GM23338 (cell line): Measurements from ENCODE around the gene DDIT3. TPM values are rescaled to one million over a fixed set of nuclear protein-coding genes. Genes with fewer than 3 reads are reported as not detected.

Source experiments
- ATAC-seq: fragments of 200-7000 bp; cut with Tn5 transposase; 3 replicates; pipeline ENCODE4 v1.9.1; 2020
- DNase-seq: peaks from one replicate; pipeline ENCODE4 v3.0.0-alpha.2; 2015; ENCODE audit warnings: low spot score
- H2AFZ ChIP-seq: fragments of 200-600 bp; sonication (generic); 2 replicates; pipeline ENCODE4 v1.8.0; 2016; ENCODE audit warnings: antibody characterized with exemption, mild to moderate bottlenecking, moderate library complexity
- H3F3A ChIP-seq: fragments of 200-600 bp; sonication (generic); replicated peaks from 2 replicates; pipeline ENCODE4 v1.8.0; 2017; ENCODE audit warnings: antibody characterized with exemption, mixed run types, low read depth
- H3K27ac ChIP-seq: fragments of 200-600 bp; sonication (generic); 2 replicates; pipeline ENCODE4 v1.6.1; 2016; ENCODE audit warnings: low read depth
- H3K27me3 ChIP-seq: fragments of 200-600 bp; sonication (generic); 2 replicates; pipeline ENCODE4 v1.8.0; 2016; ENCODE audit warnings: mild to moderate bottlenecking, mixed run types, moderate library complexity; ENCODE audit not compliant: insufficient read depth
- H3K36me3 ChIP-seq: fragments of 200-600 bp; sonication (generic); 2 replicates; pipeline ENCODE4 v1.8.0; 2016; ENCODE audit warnings: mild to moderate bottlenecking; ENCODE audit not compliant: insufficient read depth
- H3K4me1 ChIP-seq: fragments of 200-600 bp; sonication (generic); 2 replicates; pipeline ENCODE4 v1.8.0; 2016; ENCODE audit warnings: mild to moderate bottlenecking, moderate library complexity; ENCODE audit not compliant: insufficient read depth
- H3K4me2 ChIP-seq: fragments of 200-600 bp; sonication (generic); 2 replicates; pipeline ENCODE4 v1.7.1; 2017; ENCODE audit warnings: mixed run types
- H3K4me3 ChIP-seq: fragments of 200-600 bp; sonication (generic); 2 replicates; pipeline ENCODE4 v1.6.1; 2016; ENCODE audit warnings: mixed run types
- H3K79me2 ChIP-seq: fragments of 200-600 bp; sonication (generic); replicated peaks from 2 replicates; pipeline ENCODE4 v1.8.0; 2017; ENCODE audit warnings: mild to moderate bottlenecking; ENCODE audit not compliant: insufficient read depth
- H3K9me2 ChIP-seq: fragments of 200-600 bp; sonication (generic); 2 replicates; pipeline ENCODE4 v1.8.0; 2017; ENCODE audit not compliant: insufficient read depth
- H4K20me1 ChIP-seq: fragments of 200-600 bp; sonication (generic); replicated peaks from 2 replicates; pipeline ENCODE4 v1.8.0; 2017; ENCODE audit warnings: mild to moderate bottlenecking; ENCODE audit not compliant: insufficient read depth
- H3K27ac Mint-ChIP-seq: 2 replicates; pipeline ENCODE4 v1.8.0; 2020; ENCODE audit warnings: inconsistent platforms, mild to moderate bottlenecking, moderate library complexity, mixed read lengths
- H3K27me3 Mint-ChIP-seq: 3 replicates; pipeline ENCODE4 v1.8.0; 2022; ENCODE audit warnings: low read depth, mild to moderate bottlenecking, moderate library complexity, mixed read lengths, inconsistent platforms; ENCODE audit not compliant: insufficient read depth, poor library complexity
- H3K36me3 Mint-ChIP-seq: 3 replicates; pipeline ENCODE4 v1.8.0; 2021; ENCODE audit warnings: low read depth, mild to moderate bottlenecking, inconsistent platforms, moderate library complexity, mixed read lengths
- H3K4me1 Mint-ChIP-seq: 3 replicates; pipeline ENCODE4 v1.8.0; 2020; ENCODE audit warnings: mild to moderate bottlenecking, inconsistent platforms, mixed read lengths
- H3K4me3 Mint-ChIP-seq: 3 replicates; pipeline ENCODE4 v1.8.0; 2021; ENCODE audit warnings: moderate library complexity, mild to moderate bottlenecking, inconsistent platforms, mixed read lengths
- H3K9me3 Mint-ChIP-seq: 3 replicates; pipeline ENCODE4 v1.8.0; 2020; ENCODE audit warnings: moderate library complexity, mild to moderate bottlenecking, inconsistent platforms, mixed read lengths
- CREB1 ChIP-seq: fragments of 250-450 bp; sonication (Bioruptor Pico); IDR thresholded peaks from 2 replicates; pipeline ENCODE4 v1.5.0; 2020; ENCODE audit warnings: low read depth, mild to moderate bottlenecking, moderate library complexity
- ETS1 ChIP-seq: IDR thresholded peaks from 2 replicates; pipeline ENCODE4 v1.6.1; 2016; ENCODE audit warnings: antibody characterized with exemption
- EZH2 ChIP-seq: fragments of 200-600 bp; sonication (generic); IDR thresholded peaks from one replicate; pipeline ENCODE4 v1.8.0; 2017; ENCODE audit warnings: antibody characterized with exemption, mild to moderate bottlenecking, low read depth; ENCODE audit not compliant: unreplicated experiment
- JUNB ChIP-seq: IDR thresholded peaks from one replicate; pipeline ENCODE4 v1.6.1; 2016; ENCODE audit warnings: antibody characterized with exemption; ENCODE audit not compliant: unreplicated experiment
- NANOG ChIP-seq: IDR thresholded peaks from 2 replicates; pipeline ENCODE4 v1.6.1; 2016; ENCODE audit warnings: antibody characterized with exemption, borderline replicate concordance
- POLR2AphosphoS5 ChIP-seq: IDR thresholded peaks from 2 replicates; pipeline ENCODE4 v1.6.1; 2016; ENCODE audit warnings: antibody characterized with exemption, low read depth
- REST ChIP-seq: IDR thresholded peaks from one replicate; pipeline ENCODE4 v1.6.1; 2018; ENCODE audit warnings: antibody characterized with exemption; ENCODE audit not compliant: unreplicated experiment
- ZNF114 ChIP-seq: fragments of 250-450 bp; sonication (Bioruptor Pico); IDR thresholded peaks from 2 replicates; pipeline ENCODE4 v1.5.0; 2020; ENCODE audit warnings: mild to moderate bottlenecking, moderate library complexity
- ZNF331 ChIP-seq: fragments of 250-450 bp; sonication (Bioruptor Pico); IDR thresholded peaks from 2 replicates; pipeline ENCODE4 v1.5.0; 2020; ENCODE audit warnings: low read depth, mild to moderate bottlenecking, moderate library complexity
- polyA plus RNA-seq: library from polyadenylated mRNA; unstranded; fragments of >200 nt; fragmentation: Nextera tagmentation; extraction: Ambion mirVana; gene quantifications from 2 replicates; pipeline ENCODE4 v1.2.1, GENCODE V29; 2016
- total RNA-seq: library from RNA; depleted of rRNA; stranded (reverse); fragments of >200 nt; shearing (Covaris generic); gene quantifications from 2 replicates; pipeline ENCODE4 v1.2.3, GENCODE V29; 2014
- TF ChIP-seq, protein P1 (sequence below), 2 experiments: fragments of 200-600 bp in 1 of 2; sonication (generic) in 1 of 2; conservative IDR thresholded peaks; 2 replicates each; pipeline versions ENCODE4 v1.5.1 to v1.6.1; 2016 to 2017; ENCODE audit warnings: antibody characterized with exemption in 2 of 2, low read depth in 2 of 2, mild to moderate bottlenecking in 2 of 2, moderate library complexity in 1 of 2

DDIT3 gene
- total and polyA plus RNA-seq, 2 experiments from 2014 or later = 3.9 to 12.5 TPM

GRCh38 chr12:57524814-57525614, 4.7 kb upstream of the DDIT3 start:
- 0 out of 2 replicates have a peak overlapping the region, but pooled peaks have one; percentile 23 for H3K27ac Mint-ChIP-seq
- ATAC-seq (no peak), DNase-seq (no peak)
- H3K9me3 Mint-ChIP-seq = no peaks in the 10 kb centered on the region; the same call in 2 of the 3 replicates
- H3K36me3 Mint-ChIP-seq = peaks cover 25% of the 10 kb centered on the region
- H3K4me3 Mint-ChIP-seq = peak overlapping the region; percentile 92; the same call in 1 of the 3 replicates
- Histone ChIP-seq H3K79me2 (0 out of 2 replicates have a peak, but pooled peaks cover 7% of the 10 kb centered on the region), H3K27ac (no peak overlapping the region), H3K4me3 (no peak overlapping the region), H3K27me3 (no peaks in the 10 kb centered on the region), H4K20me1 (peaks cover 13% of the 10 kb centered on the region), H3K9me2 (no peaks in the 10 kb centered on the region), H3K4me1 (peaks cover 26% of the 10 kb centered on the region), H3K36me3 (no peaks in the 10 kb centered on the region; the same call in 1 of the 2 replicates), H3F3A (peaks cover 32% of the 10 kb centered on the region), H3K4me2 (no peak overlapping the region), H2AFZ (no peak overlapping the region)
- H3K4me1 Mint-ChIP-seq = peaks cover 44% of the 10 kb centered on the region
- H3K27me3 Mint-ChIP-seq = peaks cover 44% of the 10 kb centered on the region
- TF ChIP-seq REST (no peak), ETS1 (no peak), ZNF331 (CRISPR knock-in tag) (no peak), CREB1 (CRISPR knock-in tag) (no peak), EZH2 (no peak), ZNF114 (CRISPR knock-in tag) (no peak), POLR2AphosphoS5 (no peak), NANOG (no peak), JUNB (no peak)
- TF ChIP-seq, protein P1, sequence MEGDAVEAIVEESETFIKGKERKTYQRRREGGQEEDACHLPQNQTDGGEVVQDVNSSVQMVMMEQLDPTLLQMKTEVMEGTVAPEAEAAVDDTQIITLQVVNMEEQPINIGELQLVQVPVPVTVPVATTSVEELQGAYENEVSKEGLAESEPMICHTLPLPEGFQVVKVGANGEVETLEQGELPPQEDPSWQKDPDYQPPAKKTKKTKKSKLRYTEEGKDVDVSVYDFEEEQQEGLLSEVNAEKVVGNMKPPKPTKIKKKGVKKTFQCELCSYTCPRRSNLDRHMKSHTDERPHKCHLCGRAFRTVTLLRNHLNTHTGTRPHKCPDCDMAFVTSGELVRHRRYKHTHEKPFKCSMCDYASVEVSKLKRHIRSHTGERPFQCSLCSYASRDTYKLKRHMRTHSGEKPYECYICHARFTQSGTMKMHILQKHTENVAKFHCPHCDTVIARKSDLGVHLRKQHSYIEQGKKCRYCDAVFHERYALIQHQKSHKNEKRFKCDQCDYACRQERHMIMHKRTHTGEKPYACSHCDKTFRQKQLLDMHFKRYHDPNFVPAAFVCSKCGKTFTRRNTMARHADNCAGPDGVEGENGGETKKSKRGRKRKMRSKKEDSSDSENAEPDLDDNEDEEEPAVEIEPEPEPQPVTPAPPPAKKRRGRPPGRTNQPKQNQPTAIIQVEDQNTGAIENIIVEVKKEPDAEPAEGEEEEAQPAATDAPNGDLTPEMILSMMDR (conservative IDR thresholded peaks at IDR 0.05; ENCODE audit: low read depth in 2 of 2) = no peak
